Prostate gland (tissue), 2 donors: Measurements from ENCODE around the gene FCGBP. TPM values are rescaled to one million over a fixed set of nuclear protein-coding genes. Genes with fewer than 3 reads are reported as not detected.

Experiments
- DNase-seq: peaks from one replicate; pipeline ENCODE4 v3.0.0-alpha.2; 2019; ENCODE audit warnings: low spot score
- H3K27ac ChIP-seq, 2 donors: fragments of 200-600 bp; sonication (generic); 2 replicates each; pipeline ENCODE4 v1.5.1; 2017 to 2019
- H3K27me3 ChIP-seq: fragments of 200-600 bp; sonication (generic); replicated peaks from 2 replicates; pipeline ENCODE4 v1.5.1; 2019; ENCODE audit not compliant: insufficient read depth
- H3K36me3 ChIP-seq, 2 donors: fragments of 200-600 bp; sonication (generic); 1 replicate in 1 of 2; 2 replicates in 1 of 2; pipeline versions ENCODE4 v1.5.1 to v1.8.1; 2017 to 2019
- H3K4me1 ChIP-seq: fragments of 200-600 bp; sonication (generic); replicated peaks from 2 replicates; pipeline ENCODE4 v1.5.1; 2019
- H3K4me3 ChIP-seq, 2 donors: fragments of 200-600 bp; sonication (generic); 2 replicates each; pipeline ENCODE4 v1.5.1; 2017 to 2019
- H3K9me3 ChIP-seq: fragments of 200-600 bp; sonication (generic); 2 replicates; pipeline ENCODE4 v1.5.1; 2017
- CTCF ChIP-seq, 4 experiments: fragments of 200-600 bp in 2 of 4; fragments of 450-650 bp in 2 of 4; sonication (generic) in 2 of 4; IDR thresholded peaks; 1 replicate in 3 of 4; 2 replicates in 1 of 4; pipeline ENCODE4 v1.5.1; 2016 to 2019; ENCODE audit warnings: antibody characterized with exemption in 4 of 4, mild to moderate bottlenecking in 2 of 4, moderate library complexity in 2 of 4
- POLR2A ChIP-seq: fragments of 450-650 bp; IDR thresholded peaks from one replicate; pipeline ENCODE4 v1.6.1; 2016; ENCODE audit warnings: antibody characterized with exemption, mild to moderate bottlenecking
- POLR2AphosphoS5 ChIP-seq: sonication (generic); formaldehyde crosslinking; IDR thresholded peaks from one replicate; pipeline ENCODE4 v1.6.1; 2017; ENCODE audit warnings: antibody characterized with exemption
- WGBS: methylation state at CpG from one replicate; pipeline ENCODE4 v1.1.5; 2018; 5-methylcytosine and 5-hydroxymethylcytosine counted together
- intact Hi-C: fragments of 100-400 bp; cut with DNase I; formaldehyde crosslinking; loops from one replicate; pipeline ENCODE4 v1.14.2; 2022
- total RNA-seq, 2 donors: library from RNA; depleted of rRNA; stranded (reverse); fragments of >200 nt; gene quantifications; one replicate each; pipeline ENCODE4 v1.1.0, GENCODE V29; 2016

Gene FCGBP
- total RNA-seq, 2 donors from 2014 or later, result 42.4 to 73.5 TPM

GRCh38 chr19:39971380-39972035, 37.1 kb upstream of the FCGBP start:
- Histone ChIP-seq H3K4me1 (peaks cover 8% of the 10 kb centered on the region), H3K36me3 (peaks cover 4 to 10% of the 10 kb centered on the region in 2 donors), H3K27ac (peak overlapping the region; percentile 90 to 91), H3K27me3 (no peaks in the 10 kb centered on the region), H3K9me3 (no peaks in the 10 kb centered on the region), H3K4me3 (peak overlapping the region; percentile 58 to 62)
- TF ChIP-seq POLR2AphosphoS5, result no peak
- no peak for TF ChIP-seq CTCF (IDR thresholded peaks at IDR 0.05)
- no peak for TF ChIP-seq POLR2A
- 2% methylated on average over 21 of the region's 21 CpGs for WGBS
- DNase-seq, result no peak
- intact Hi-C loops, result loop anchor here (2.0 to 5.0 kb wide), 2 partner anchors 124 to 179 kb away; partner anchors contain the start of gene FBL

GRCh38 chr19:39970675-39971379, 36.4 kb upstream of the FCGBP start, which contains the start of gene PSMC4:
Gene PSMC4 (plus strand): TSS chr19:39971165. CDS start chr19:39971203, 38 bp downstream.
- H3K4me1 ChIP-seq, result peaks cover 8% of the 10 kb centered on the region
- under 1% methylated on average over 47 of the region's 47 CpGs for WGBS
- H3K27me3 ChIP-seq, result no peaks in the 10 kb centered on the region
- peak within 1 kb of the TSS; percentile 90 to 91 for H3K27ac ChIP-seq
- peak; percentile 98 for DNase-seq
- H3K36me3 ChIP-seq, result peaks cover 4 to 10% of the 10 kb centered on the region in 2 donors
- peak within 1 kb of the TSS; percentile 58 to 62 for H3K4me3 ChIP-seq
- TF ChIP-seq POLR2A (peak; percentile 88), CTCF (IDR thresholded peaks at IDR 0.05) (peak; percentile 48 to 94 (median 91)), POLR2AphosphoS5 (peak; percentile 100)
- H3K9me3 ChIP-seq, result no peaks in the 10 kb centered on the region
- intact Hi-C loops, result loop anchor here (2.0 to 5.0 kb wide), 2 partner anchors 124 to 178 kb away; partner anchors contain the start of gene FBL

- intact Hi-C loops, result loop anchor here (2.0 to 5.0 kb wide), 2 partner anchors 123 to 178 kb away; partner anchors contain the start of gene FBL
- peak overlapping the region; percentile 90 to 91 for H3K27ac ChIP-seq
- TF ChIP-seq CTCF (IDR thresholded peaks at IDR 0.05) (no peak), POLR2AphosphoS5 (no peak), POLR2A (no peak)
Measured at GRCh38 chr19:39970425-39970674, 35.9 kb upstream of the FCGBP start.

GRCh38 chr19:39969681-39970424, 35.4 kb upstream of the FCGBP start:
- intact Hi-C loops, result loop anchor here (2.0 to 5.0 kb wide), 2 partner anchors 123 to 177 kb away; partner anchors contain the start of gene FBL
- no peak for DNase-seq
- peaks cover 4 to 10% of the 10 kb centered on the region in 2 donors for H3K36me3 ChIP-seq

More at GRCh38 chr19:39970425-39970674, 35.9 kb upstream of the FCGBP start:
- Histone ChIP-seq H3K4me1 (peaks cover 8% of the 10 kb centered on the region), H3K4me3 (peak overlapping the region; percentile 58 to 62), H3K27me3 (no peaks in the 10 kb centered on the region), H3K36me3 (peaks cover 4 to 10% of the 10 kb centered on the region in 2 donors), H3K9me3 (no peaks in the 10 kb centered on the region)
- DNase-seq, result no peak
- 2% methylated on average over 11 of the region's 11 CpGs for WGBS

More at GRCh38 chr19:39969681-39970424, 35.4 kb upstream of the FCGBP start:
- H3K4me3 ChIP-seq, result peak overlapping the region; percentile 58 to 62
- WGBS, result 49% methylated on average over 13 of the region's 13 CpGs
- peaks cover 8% of the 10 kb centered on the region for H3K4me1 ChIP-seq
- H3K27me3 ChIP-seq, result no peaks in the 10 kb centered on the region
- TF ChIP-seq CTCF (IDR thresholded peaks at IDR 0.05), result no peak
- no peak for TF ChIP-seq POLR2AphosphoS5
- no peak for TF ChIP-seq POLR2A
- no peaks in the 10 kb centered on the region for H3K9me3 ChIP-seq
- H3K27ac ChIP-seq, result peak overlapping the region; percentile 90 to 91
